B cell (primary cell): ENCODE data around the gene USO1. TPM values are rescaled to one million over a fixed set of nuclear protein-coding genes. Genes with fewer than 3 reads are reported as not detected.

Experiments used
- ATAC-seq: fragments of 200-7000 bp; cut with Tn5 transposase; one replicate; pipeline ENCODE4 v1.10.0; 2021; ENCODE audit warnings: low read depth, mild to moderate bottlenecking, moderate number of reproducible peaks, moderate library complexity
- CTCF ChIA-PET: fragments of 350-600 bp; sonication (Branson Sonifier 250); formaldehyde crosslinking; loops from one replicate; lab custom pipeline; 2021; ENCODE audit warnings: antibody characterized with exemption, inconsistent platforms; lab: Charles Lee
- POLR2A ChIA-PET: fragments of 350-600 bp; sonication (Branson Sonifier 250); formaldehyde crosslinking; loops from one replicate; lab custom pipeline; 2021; ENCODE audit warnings: antibody characterized with exemption; lab: Charles Lee
- DNase-seq: peaks from one replicate; pipeline ENCODE4 v3.0.0; 2013
- H2AFZ ChIP-seq: 2 replicates; pipeline ENCODE4 v1.6.1; 2012; ENCODE audit warnings: mild to moderate bottlenecking, low read depth, low read length; ENCODE audit not compliant: insufficient read depth, poor library complexity, severe bottlenecking
- H3K27ac ChIP-seq, 2 donors: 1 replicate in 1 of 2; 2 replicates in 1 of 2; pipeline ENCODE4 v1.5.1; 2012 to 2013; ENCODE audit warnings: low read length in 2 of 2, mild to moderate bottlenecking in 2 of 2, moderate library complexity in 1 of 2
- H3K27me3 ChIP-seq, 4 experiments: fragments of 200-600 bp in 1 of 4; sonication (generic) in 1 of 4; replicated peaks in 1 of 4; 1 replicate in 2 of 4; 2 replicates in 2 of 4; pipeline versions ENCODE4 v1.6.1 to v1.7.0; 2013 to 2016; ENCODE audit warnings: low read length in 3 of 4, mild to moderate bottlenecking in 2 of 4, mixed read lengths in 1 of 4, moderate library complexity in 1 of 4; ENCODE audit not compliant: insufficient read depth in 4 of 4, control insufficient read depth in 3 of 4; ENCODE audit errors: control extremely low read depth in 1 of 4
- H3K36me3 ChIP-seq, 2 experiments: replicated peaks in 1 of 2; 1 replicate in 1 of 2; 2 replicates in 1 of 2; pipeline versions ENCODE4 v1.6.1 to v1.7.1; 2013; ENCODE audit warnings: low read length in 1 of 2; ENCODE audit not compliant: insufficient read depth in 2 of 2, control insufficient read depth in 1 of 2; ENCODE audit errors: control extremely low read depth in 1 of 2, extremely low read depth in 1 of 2
- H3K4me1 ChIP-seq, 2 donors: fragments of 200-600 bp in 1 of 2; sonication (generic) in 1 of 2; 1 replicate in 1 of 2; 2 replicates in 1 of 2; pipeline versions ENCODE4 v1.5.1 to v1.6.1; 2013 to 2017; ENCODE audit warnings: low read length in 2 of 2; ENCODE audit not compliant: control insufficient read depth in 2 of 2, insufficient read depth in 2 of 2
- H3K4me2 ChIP-seq: replicated peaks from 2 replicates; pipeline ENCODE3; 2012; ENCODE audit warnings: mild to moderate bottlenecking, low read depth, low read length; ENCODE audit not compliant: poor library complexity, severe bottlenecking
- H3K4me3 ChIP-seq, 5 experiments: fragments of 200-600 bp in 1 of 5; sonication (generic) in 1 of 5; 1 replicate in 3 of 5; 2 replicates in 2 of 5; pipeline versions ENCODE4 v1.5.1 to v1.7.0; 2011 to 2016; ENCODE audit warnings: low read length in 4 of 5, mild to moderate bottlenecking in 4 of 5, low read depth in 2 of 5, control low read depth in 1 of 5, moderate library complexity in 1 of 5; ENCODE audit not compliant: insufficient read depth in 1 of 5; ENCODE audit errors: control extremely low read depth in 1 of 5, extremely low read depth in 1 of 5
- H3K79me2 ChIP-seq: fragments of 200-600 bp; sonication (generic); one replicate; pipeline ENCODE4 v1.6.0; 2016; ENCODE audit warnings: low read length; ENCODE audit not compliant: control insufficient read depth, insufficient read depth
- H3K9ac ChIP-seq: fragments of 200-600 bp; sonication (generic); 2 replicates; pipeline ENCODE4 v1.6.1; 2017; ENCODE audit warnings: mild to moderate bottlenecking, low read length, moderate library complexity
- H3K9me3 ChIP-seq, 3 donors: one replicate each; pipeline versions ENCODE4 v1.6.1 to v1.7.1; 2013; ENCODE audit warnings: low read length in 2 of 3; ENCODE audit not compliant: control insufficient read depth in 2 of 3, insufficient read depth in 1 of 3; ENCODE audit errors: control extremely low read depth in 1 of 3
- H4K20me1 ChIP-seq: 2 replicates; pipeline ENCODE4 v1.6.0; 2012; ENCODE audit warnings: mild to moderate bottlenecking, low read length; ENCODE audit not compliant: insufficient read depth, control insufficient read depth, poor library complexity, severe bottlenecking
- H3K27ac Mint-ChIP-seq: one replicate; pipeline ENCODE4 v1.8.0; 2021; ENCODE audit warnings: mixed read lengths
- H3K27me3 Mint-ChIP-seq: one replicate; pipeline ENCODE4 v1.8.0; 2021; ENCODE audit warnings: mixed read lengths
- H3K4me1 Mint-ChIP-seq: one replicate; pipeline ENCODE4 v1.8.0; 2021; ENCODE audit warnings: mixed read lengths
- H3K4me3 Mint-ChIP-seq: one replicate; pipeline ENCODE4 v1.8.0; 2021; ENCODE audit warnings: mixed read lengths
- H3K9me3 Mint-ChIP-seq: one replicate; pipeline ENCODE4 v1.8.0; 2022; ENCODE audit warnings: mixed read lengths; ENCODE audit not compliant: insufficient read depth
- CTCF ChIP-seq: fragments of 200-600 bp; IDR thresholded peaks from one replicate; pipeline ENCODE4 v1.8.0; 2022; ENCODE audit warnings: antibody characterized with exemption, mild to moderate bottlenecking
- EZH2 ChIP-seq: IDR thresholded peaks from 2 replicates; pipeline ENCODE4 v1.6.1; 2012; ENCODE audit warnings: borderline replicate concordance, low read depth, mild to moderate bottlenecking, moderate library complexity, low read length; ENCODE audit not compliant: insufficient read depth, poor library complexity, severe bottlenecking
- WGBS: methylation state at CpG from one replicate; pipeline ENCODE4 v1.1.5; 2013; ENCODE audit warnings: missing lambda C conversion rate; ENCODE audit not compliant: insufficient coverage; 5-methylcytosine and 5-hydroxymethylcytosine counted together
- intact Hi-C: fragments of 100-400 bp; cut with micrococcal nuclease; formaldehyde crosslinking; loops from one replicate; pipeline ENCODE4 v1.10.0; 2022
- polyA plus RNA-seq: library from polyadenylated mRNA; depleted of rRNA; stranded (reverse); fragments of >200 nt; gene quantifications from 2 replicates; pipeline ENCODE4 v1.2.3, GENCODE V29; 2012
- total RNA-seq, 2 donors: library from RNA; stranded (reverse); fragments of 120-200 nt in 1 of 2; gene quantifications; 1 replicate in 1 of 2; 2 replicates in 1 of 2; pipeline versions ENCODE4 v1.2.3 to v1.2.4, GENCODE V29; 2013 to 2022

Gene USO1
- total and polyA plus RNA-seq, 2 donors (not counting 1 experiment from before 2014, with no cell fraction given): 12.3 to 45.0 TPM

- H3K9me3 ChIP-seq: no peaks in the 10 kb centered on the region
- Mint-ChIP-seq H3K9me3 (no peaks in the 10 kb centered on the region), H3K4me3 (peak overlapping the region; percentile 19), H3K4me1 (peaks cover 14% of the 10 kb centered on the region), H3K27ac (peak overlapping the region; percentile 43), H3K27me3 (no peaks in the 10 kb centered on the region)
- no peak overlapping the region for H3K4me3 ChIP-seq
- intact Hi-C loops: loop anchor here (2.0 to 5.0 kb wide), 2 partner anchors 53 to 139 kb away; no protein-coding TSS in a partner anchor
- ChIA-PET POLR2A (no interaction called here), CTCF (interaction anchor here (0.6 to 4.2 kb wide), 11 partner anchors 9 to 147 kb away, joined by 3 to 37 read pairs (median 4); partner anchors contain the start of genes G3BP2 and USO1)
- DNase-seq (peak; percentile 65), ATAC-seq (peak; percentile 82)
- H2AFZ ChIP-seq: no peak overlapping the region
- H3K4me1 ChIP-seq: peaks cover 7 to 10% of the 10 kb centered on the region in 2 donors
- H3K9ac ChIP-seq: no peak overlapping the region
- no peak overlapping the region for H3K4me2 ChIP-seq
- WGBS: 93% methylated on average over 2 of the region's 3 CpGs
- no peaks in the 10 kb centered on the region for H4K20me1 ChIP-seq
- H3K27me3 ChIP-seq: no peaks in the 10 kb centered on the region
- H3K27ac ChIP-seq: no peak overlapping the region
- peaks cover 3% of the 10 kb centered on the region for H3K79me2 ChIP-seq
- TF ChIP-seq CTCF (peak; percentile 72), EZH2 (no peak)
- peaks cover 0 to 2% of the 10 kb centered on the region in 2 experiments for H3K36me3 ChIP-seq
Observed at GRCh38 chr4:75708218-75708691, 16.1 kb upstream of the USO1 start.

DNA sequence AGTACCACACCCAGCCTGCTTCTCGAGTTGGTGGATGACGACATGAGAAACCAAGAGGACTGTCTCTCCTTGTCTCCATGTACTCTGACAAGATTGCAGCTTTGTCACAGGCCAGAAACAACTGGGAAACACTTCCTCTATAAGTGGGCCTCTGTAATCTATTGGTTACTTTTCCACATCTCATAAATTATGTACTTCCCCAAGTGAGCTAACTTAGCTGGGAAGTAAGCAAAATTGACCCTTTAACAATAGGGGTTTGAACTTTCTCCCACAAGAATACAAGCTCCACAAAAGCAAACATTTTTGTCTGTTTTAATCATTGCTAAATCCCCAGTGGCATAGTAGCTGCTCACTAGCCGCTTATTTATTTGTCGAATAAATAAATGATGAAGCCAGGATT, 14.1 kb upstream of the USO1 start:
- Histone ChIP-seq H3K4me3 (no peak overlapping the region), H3K4me1 (peaks cover 7 to 10% of the 10 kb centered on the region in 2 donors), H3K9me3 (no peaks in the 10 kb centered on the region), H4K20me1 (no peaks in the 10 kb centered on the region), H3K36me3 (peaks cover 0 to 1% of the 10 kb centered on the region in 2 experiments), H3K4me2 (no peak overlapping the region), H3K27me3 (no peaks in the 10 kb centered on the region), H3K79me2 (peaks cover 3% of the 10 kb centered on the region), H3K9ac (no peak overlapping the region), H2AFZ (no peak overlapping the region), H3K27ac (no peak overlapping the region)
- ATAC-seq (no peak), DNase-seq (no peak)
- ChIA-PET CTCF (interaction anchor here (0.7 to 4.2 kb wide), 14 partner anchors 10 to 836 kb away, joined by 3 to 37 read pairs (median 4); partner anchors contain the start of genes G3BP2 and USO1), POLR2A (interaction anchor here (0.6 to 1.3 kb wide), 2 partner anchors 10 to 14 kb away, joined by 3 to 8 read pairs; partner anchors contain the start of gene USO1)
- H3K4me3 Mint-ChIP-seq: no peak overlapping the region
- no peak overlapping the region for H3K27ac Mint-ChIP-seq
- TF ChIP-seq CTCF (no peak), EZH2 (no peak)
- H3K4me1 Mint-ChIP-seq: peaks cover 14% of the 10 kb centered on the region
- H3K9me3 Mint-ChIP-seq: no peaks in the 10 kb centered on the region
- 53% methylated on average over 2 of the region's 4 CpGs for WGBS
- intact Hi-C loops: no loop called here
- no peaks in the 10 kb centered on the region for H3K27me3 Mint-ChIP-seq
